Uterus (tissue), 4 donors: Measurements from ENCODE around the gene RNU6-1. TPM values are rescaled to one million over a fixed set of nuclear protein-coding genes. Genes with fewer than 3 reads are reported as not detected.

Experiments used
- DNase-seq, 2 donors: peaks; one replicate each; pipeline ENCODE4 v3.0.0-alpha.2; 2019 to 2020
- H3K27ac ChIP-seq, 2 donors: fragments of 200-600 bp; sonication (generic); 1 replicate in 1 of 2; 2 replicates in 1 of 2; pipeline ENCODE4 v1.5.1; 2016 to 2018
- H3K27me3 ChIP-seq, 2 donors: fragments of 200-600 bp; sonication (generic); one replicate each; pipeline ENCODE4 v1.5.1; 2018 to 2019; ENCODE audit warnings: control low read depth in 1 of 2
- H3K36me3 ChIP-seq, 2 donors: fragments of 200-600 bp; sonication (generic); one replicate each; pipeline ENCODE4 v1.5.1; 2019; ENCODE audit warnings: control low read depth in 1 of 2
- H3K4me1 ChIP-seq, 2 donors: fragments of 200-600 bp; sonication (generic); one replicate each; pipeline ENCODE4 v1.5.1; 2018 to 2019; ENCODE audit warnings: control low read depth in 1 of 2
- H3K4me3 ChIP-seq, 2 donors: fragments of 200-600 bp; sonication (generic); 1 replicate in 1 of 2; 2 replicates in 1 of 2; pipeline ENCODE4 v1.5.1; 2018 to 2019; ENCODE audit warnings: mild to moderate bottlenecking in 1 of 2
- H3K9me3 ChIP-seq, 2 donors: fragments of 200-600 bp; sonication (generic); one replicate each; pipeline ENCODE4 v1.5.1; 2019; ENCODE audit warnings: control low read depth in 1 of 2
- CTCF ChIP-seq, 4 experiments: fragments of 200-600 bp in 2 of 4; fragments of 450-650 bp in 2 of 4; sonication (generic) in 2 of 4; IDR thresholded peaks; one replicate each; pipeline ENCODE4 v1.5.1; 2016 to 2019; ENCODE audit warnings: antibody characterized with exemption in 4 of 4, mild to moderate bottlenecking in 2 of 4, moderate library complexity in 1 of 4
- POLR2A ChIP-seq, 2 donors: fragments of 450-650 bp; IDR thresholded peaks; one replicate each; pipeline ENCODE4 v1.6.1; 2016; ENCODE audit warnings: antibody characterized with exemption in 2 of 2, mild to moderate bottlenecking in 1 of 2, moderate library complexity in 1 of 2
- intact Hi-C: fragments of 100-400 bp; cut with DNase I; formaldehyde crosslinking; loops from one replicate; pipeline ENCODE4 v1.15.1; 2023; ENCODE audit warnings: low total_unique reads
- total RNA-seq, 4 donors: library from RNA; depleted of rRNA in 3 of 4; stranded (reverse); fragments of >200 nt in 3 of 4; gene quantifications; one replicate each; pipeline versions ENCODE4 v1.1.0 to v1.2.4, GENCODE V29; 2014 to 2023
- donor health status: DM: yes; HTN: yes; CAD: no.

RNU6-1 gene
- total RNA-seq, 4 donors from 2014 or later, result not detected

GRCh38 chr15:67801142-67801541, 38.7 kb downstream of the RNU6-1 start:
- no peaks in the 10 kb centered on the region for H3K27me3 ChIP-seq
- no peak overlapping the region for H3K27ac ChIP-seq
- H3K9me3 ChIP-seq, result no peaks in the 10 kb centered on the region
- intact Hi-C loops, result no loop called here
- no peak overlapping the region for H3K4me3 ChIP-seq
- DNase-seq, result no peak
- H3K36me3 ChIP-seq, result no peaks in the 10 kb centered on the region
- no peaks in the 10 kb centered on the region for H3K4me1 ChIP-seq
- no peak for TF ChIP-seq POLR2A (IDR thresholded peaks at IDR 0.05)
- TF ChIP-seq CTCF (IDR thresholded peaks at IDR 0.05), result no peak

- H3K36me3 ChIP-seq, result no peaks in the 10 kb centered on the region
- no peaks in the 10 kb centered on the region for H3K27me3 ChIP-seq
- DNase-seq, result no peak
- H3K4me1 ChIP-seq, result no peaks in the 10 kb centered on the region
- no peaks in the 10 kb centered on the region for H3K9me3 ChIP-seq
- no peak overlapping the region for H3K27ac ChIP-seq
- intact Hi-C loops, result no loop called here
- no peak for TF ChIP-seq POLR2A (IDR thresholded peaks at IDR 0.05)
- TF ChIP-seq CTCF (IDR thresholded peaks at IDR 0.05), result no peak
- H3K4me3 ChIP-seq, result no peak overlapping the region
These were observed 40.0 kb downstream of the RNU6-1 start for GRCh38 chr15:67799801-67800205.

- no peak overlapping the region for H3K4me3 ChIP-seq
These were observed 43.4 kb downstream of the RNU6-1 start for GRCh38 chr15:67796196-67797127.

GRCh38 chr15:67794832-67795574, 44.8 kb downstream of the RNU6-1 start:
- TF ChIP-seq CTCF (IDR thresholded peaks at IDR 0.05) (no peak), POLR2A (IDR thresholded peaks at IDR 0.05) (no peak)
- H3K27ac ChIP-seq, result no peak overlapping the region
- no peaks in the 10 kb centered on the region for H3K27me3 ChIP-seq
- H3K4me3 ChIP-seq, result no peak overlapping the region
- H3K9me3 ChIP-seq, result no peaks in the 10 kb centered on the region
- DNase-seq, result no peak
- intact Hi-C loops, result no loop called here
- no peaks in the 10 kb centered on the region for H3K36me3 ChIP-seq
- H3K4me1 ChIP-seq, result no peaks in the 10 kb centered on the region

More at GRCh38 chr15:67796196-67797127, 43.4 kb downstream of the RNU6-1 start:
- TF ChIP-seq POLR2A (IDR thresholded peaks at IDR 0.05) (no peak), CTCF (IDR thresholded peaks at IDR 0.05) (no peak)
- Histone ChIP-seq H3K4me1 (no peaks in the 10 kb centered on the region), H3K27me3 (no peaks in the 10 kb centered on the region), H3K9me3 (no peaks in the 10 kb centered on the region), H3K27ac (no peak overlapping the region), H3K36me3 (no peaks in the 10 kb centered on the region)
- DNase-seq, result no peak
- intact Hi-C loops, result no loop called here
